ENCODE data around the gene SYT15B. TPM values are rescaled to one million over a fixed set of nuclear protein-coding genes. Genes with fewer than 3 reads are reported as not detected.
"Not testable (repeated sequence)": the region's sequence is repeated elsewhere in the genome, so short reads cannot be mapped to it uniquely, and the experiment has no call there.

Gene SYT15B
- total RNA-seq: not detected in 2 replicates
- 0.02 and 0.03 TPM in 2 replicates for polyA plus RNA-seq
- 0.14 and 0.22 TPM in 2 replicates for polyA plus RNA-seq (2012)
- polyA minus RNA-seq (ENCODE audit: low replicate concordance): 0.11 TPM in 1 of 2 replicates, not detected in the other

DNA sequence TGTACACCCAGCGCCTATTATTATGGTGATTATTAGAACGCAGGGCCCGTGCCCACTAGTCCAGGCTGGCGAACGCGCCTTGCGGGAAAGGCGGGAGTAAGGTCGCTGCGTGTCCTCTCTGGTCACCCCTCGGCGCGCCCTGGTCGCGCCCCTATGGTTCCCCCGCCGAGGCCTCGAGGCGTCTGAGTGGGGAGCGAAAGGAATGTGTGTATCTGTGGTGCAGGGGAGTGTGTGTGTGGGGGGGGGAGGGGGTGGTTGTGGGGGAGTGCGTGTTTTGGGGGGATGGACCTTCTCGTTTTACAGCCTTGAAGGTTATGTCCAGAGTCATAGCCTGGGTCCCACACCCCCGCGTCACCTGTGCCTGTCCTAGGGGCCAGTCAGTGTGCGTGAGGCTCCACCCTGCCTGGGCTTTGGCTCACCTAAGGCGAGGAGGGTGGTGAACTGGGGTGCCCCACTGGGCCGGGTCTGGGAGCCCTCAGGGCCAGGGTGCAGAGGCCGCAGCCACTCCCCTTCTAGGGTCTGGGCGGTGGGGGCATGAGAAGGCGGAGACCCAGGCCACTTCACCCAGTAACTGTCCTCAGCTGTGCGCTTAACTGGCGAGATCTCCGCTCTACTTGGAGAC, at the start of gene SYT15B:
SYT15B (minus strand) TSS at position 39 of the 622 bp plus-strand sequence. CDS start 952 bp downstream, outside the sequence.
- not testable (repeated sequence) for H3K4me2 ChIP-seq (ENCODE audit: extremely low read depth, insufficient read depth, low read length); H4K20me1 ChIP-seq (ENCODE audit: control insufficient read depth, extremely low read depth, insufficient read depth, low read length); H2AFZ ChIP-seq (ENCODE audit: low read length); H3K9me3 ChIP-seq (ENCODE audit: control insufficient read depth, insufficient read depth, low read depth, low read length); DNase-seq (ENCODE audit: low read depth in 2 of 2); H3K27me3 ChIP-seq (ENCODE audit: control insufficient read depth, insufficient read depth, low read length); H3K9ac ChIP-seq (ENCODE audit: insufficient read depth, low read length); H3K79me2 ChIP-seq (ENCODE audit: control insufficient read depth, insufficient read depth, low read length); H3K36me3 ChIP-seq (ENCODE audit: control insufficient read depth, insufficient read depth, low read length); H3K4me3 ChIP-seq (replicated peaks in 1 of 4; ENCODE audit: control extremely low read depth in 1 of 4, insufficient read depth in 1 of 4, low read depth in 3 of 4, low read length in 4 of 4); H3K4me1 ChIP-seq (ENCODE audit: control insufficient read depth, extremely low read depth, insufficient read depth, low read length); H3K27ac ChIP-seq (ENCODE audit: insufficient read depth, low read length)

DNA sequence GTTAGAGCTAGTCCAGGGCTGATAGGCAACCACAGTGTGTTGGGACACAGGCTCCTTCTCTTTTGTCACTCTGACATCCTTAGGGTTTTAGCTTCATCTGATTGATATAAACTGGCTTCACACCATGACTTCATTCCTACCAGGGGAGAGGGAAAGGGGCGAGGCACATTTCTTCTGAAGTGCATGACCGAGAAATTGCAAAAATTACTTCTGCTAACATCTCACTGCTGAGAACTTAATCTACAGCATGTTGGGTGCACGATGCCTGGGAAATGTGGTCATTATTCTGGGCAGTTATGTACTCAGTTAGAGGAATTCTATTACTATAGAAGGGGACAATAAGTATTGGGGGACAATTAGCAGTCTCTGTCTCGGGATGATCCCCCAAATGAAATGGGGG, 16.2 kb upstream of the SYT15B start:
- H3K9me3 ChIP-seq (ENCODE audit: control insufficient read depth, insufficient read depth, low read depth, low read length); H3K27ac ChIP-seq (ENCODE audit: insufficient read depth, low read length); H3K27me3 ChIP-seq (ENCODE audit: control insufficient read depth, insufficient read depth, low read length); H3K4me1 ChIP-seq (ENCODE audit: control insufficient read depth, extremely low read depth, insufficient read depth, low read length); H3K36me3 ChIP-seq (ENCODE audit: control insufficient read depth, insufficient read depth, low read length); H4K20me1 ChIP-seq (ENCODE audit: control insufficient read depth, extremely low read depth, insufficient read depth, low read length); H3K4me3 ChIP-seq (replicated peaks in 1 of 4; ENCODE audit: control extremely low read depth in 1 of 4, insufficient read depth in 1 of 4, low read depth in 3 of 4, low read length in 4 of 4); H3K4me2 ChIP-seq (ENCODE audit: extremely low read depth, insufficient read depth, low read length); H3K79me2 ChIP-seq (ENCODE audit: control insufficient read depth, insufficient read depth, low read length); H3K9ac ChIP-seq (ENCODE audit: insufficient read depth, low read length); DNase-seq (ENCODE audit: low read depth in 2 of 2); H2AFZ ChIP-seq (ENCODE audit: low read length): not testable (repeated sequence)

DNA sequence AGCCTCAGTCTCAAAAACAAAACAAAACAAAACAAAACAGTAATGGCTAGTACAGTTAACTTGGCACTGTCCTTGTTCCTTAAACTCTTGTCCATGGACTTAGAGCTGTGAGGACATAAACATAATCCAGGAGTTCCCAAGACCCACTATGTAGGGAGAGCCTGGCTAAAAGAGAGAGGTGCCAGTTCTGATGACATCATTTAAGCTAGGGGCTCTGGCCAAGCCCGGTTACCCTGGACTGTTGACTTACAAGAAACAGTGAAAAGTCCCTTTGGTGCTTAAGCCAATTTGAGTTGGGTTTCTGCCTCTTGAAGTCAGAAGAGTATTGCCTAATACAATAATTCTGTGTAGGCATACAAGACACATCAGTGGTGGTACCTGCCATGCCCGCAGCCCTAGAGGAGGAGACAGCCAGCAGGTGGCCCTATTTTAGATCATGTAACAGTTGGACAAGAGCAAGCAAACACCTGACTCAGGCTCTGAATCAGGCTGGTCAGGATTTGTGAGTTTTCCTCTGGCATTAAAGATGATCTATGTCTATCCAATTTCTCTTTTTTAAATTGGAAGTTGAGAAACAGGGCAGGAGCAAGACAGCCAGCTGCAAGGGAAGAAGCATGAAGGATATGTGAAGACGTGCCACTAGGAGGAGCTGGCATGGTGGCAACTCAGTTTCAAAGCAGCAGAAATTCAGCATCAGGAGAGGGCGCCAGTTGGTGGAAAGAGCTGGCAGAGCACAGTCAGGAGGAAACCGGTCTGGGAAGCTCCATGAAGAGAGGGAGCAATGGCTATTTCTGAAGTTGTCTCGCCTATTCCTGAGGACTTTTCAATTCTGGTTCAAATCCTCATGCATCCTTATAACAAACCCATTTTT, 12.2 kb upstream of the SYT15B start:
- not testable (repeated sequence) for H3K27ac ChIP-seq (ENCODE audit: insufficient read depth, low read length); H3K4me3 ChIP-seq (replicated peaks in 1 of 4; ENCODE audit: control extremely low read depth in 1 of 4, insufficient read depth in 1 of 4, low read depth in 3 of 4, low read length in 4 of 4); H3K4me1 ChIP-seq (ENCODE audit: control insufficient read depth, extremely low read depth, insufficient read depth, low read length); H3K4me2 ChIP-seq (ENCODE audit: extremely low read depth, insufficient read depth, low read length); H3K27me3 ChIP-seq (ENCODE audit: control insufficient read depth, insufficient read depth, low read length); H3K79me2 ChIP-seq (ENCODE audit: control insufficient read depth, insufficient read depth, low read length); H3K36me3 ChIP-seq (ENCODE audit: control insufficient read depth, insufficient read depth, low read length); H3K9me3 ChIP-seq (ENCODE audit: control insufficient read depth, insufficient read depth, low read depth, low read length); H2AFZ ChIP-seq (ENCODE audit: low read length); H3K9ac ChIP-seq (ENCODE audit: insufficient read depth, low read length); H4K20me1 ChIP-seq (ENCODE audit: control insufficient read depth, extremely low read depth, insufficient read depth, low read length)
- DNase-seq (ENCODE audit: low read depth in 2 of 2): peak; percentile 52 to 63
- TF ChIP-seq, protein P1, sequence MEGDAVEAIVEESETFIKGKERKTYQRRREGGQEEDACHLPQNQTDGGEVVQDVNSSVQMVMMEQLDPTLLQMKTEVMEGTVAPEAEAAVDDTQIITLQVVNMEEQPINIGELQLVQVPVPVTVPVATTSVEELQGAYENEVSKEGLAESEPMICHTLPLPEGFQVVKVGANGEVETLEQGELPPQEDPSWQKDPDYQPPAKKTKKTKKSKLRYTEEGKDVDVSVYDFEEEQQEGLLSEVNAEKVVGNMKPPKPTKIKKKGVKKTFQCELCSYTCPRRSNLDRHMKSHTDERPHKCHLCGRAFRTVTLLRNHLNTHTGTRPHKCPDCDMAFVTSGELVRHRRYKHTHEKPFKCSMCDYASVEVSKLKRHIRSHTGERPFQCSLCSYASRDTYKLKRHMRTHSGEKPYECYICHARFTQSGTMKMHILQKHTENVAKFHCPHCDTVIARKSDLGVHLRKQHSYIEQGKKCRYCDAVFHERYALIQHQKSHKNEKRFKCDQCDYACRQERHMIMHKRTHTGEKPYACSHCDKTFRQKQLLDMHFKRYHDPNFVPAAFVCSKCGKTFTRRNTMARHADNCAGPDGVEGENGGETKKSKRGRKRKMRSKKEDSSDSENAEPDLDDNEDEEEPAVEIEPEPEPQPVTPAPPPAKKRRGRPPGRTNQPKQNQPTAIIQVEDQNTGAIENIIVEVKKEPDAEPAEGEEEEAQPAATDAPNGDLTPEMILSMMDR (conservative IDR thresholded peaks at IDR 0.05 in 1 of 2, IDR thresholded peaks at IDR 0.05 in 1 of 2; ENCODE audit: low read depth in 1 of 2, low read length in 2 of 2): peak; percentile 37 to 59

DNA sequence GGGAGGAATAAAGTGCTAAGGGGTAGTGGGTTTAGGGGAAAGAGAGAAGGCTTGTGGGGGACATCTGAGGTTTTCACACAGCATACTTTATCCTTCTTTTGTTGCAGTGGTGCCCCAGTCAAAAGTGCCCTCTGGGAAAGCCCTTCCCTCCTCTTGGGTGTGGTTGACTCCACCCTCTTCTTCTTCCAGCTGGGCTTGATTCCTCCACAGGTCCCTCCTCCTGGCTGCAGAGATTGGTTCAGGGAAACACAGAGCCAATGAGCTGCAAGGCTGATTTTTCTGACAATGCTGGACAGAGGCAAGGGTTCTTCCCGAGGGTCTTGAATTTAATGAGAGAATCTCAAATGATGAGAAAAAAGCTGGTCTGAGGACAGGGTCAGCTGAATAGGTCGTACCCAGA, 7.4 kb upstream of the SYT15B start:
- not testable (repeated sequence) for H3K4me1 ChIP-seq (ENCODE audit: control insufficient read depth, extremely low read depth, insufficient read depth, low read length); H3K27me3 ChIP-seq (ENCODE audit: control insufficient read depth, insufficient read depth, low read length); DNase-seq (ENCODE audit: low read depth in 2 of 2); H2AFZ ChIP-seq (ENCODE audit: low read length); H3K4me2 ChIP-seq (ENCODE audit: extremely low read depth, insufficient read depth, low read length); H3K9ac ChIP-seq (ENCODE audit: insufficient read depth, low read length); H4K20me1 ChIP-seq (ENCODE audit: control insufficient read depth, extremely low read depth, insufficient read depth, low read length); H3K4me3 ChIP-seq (replicated peaks in 1 of 4; ENCODE audit: control extremely low read depth in 1 of 4, insufficient read depth in 1 of 4, low read depth in 3 of 4, low read length in 4 of 4); H3K79me2 ChIP-seq (ENCODE audit: control insufficient read depth, insufficient read depth, low read length); H3K27ac ChIP-seq (ENCODE audit: insufficient read depth, low read length); H3K36me3 ChIP-seq (ENCODE audit: control insufficient read depth, insufficient read depth, low read length); H3K9me3 ChIP-seq (ENCODE audit: control insufficient read depth, insufficient read depth, low read depth, low read length)

DNA sequence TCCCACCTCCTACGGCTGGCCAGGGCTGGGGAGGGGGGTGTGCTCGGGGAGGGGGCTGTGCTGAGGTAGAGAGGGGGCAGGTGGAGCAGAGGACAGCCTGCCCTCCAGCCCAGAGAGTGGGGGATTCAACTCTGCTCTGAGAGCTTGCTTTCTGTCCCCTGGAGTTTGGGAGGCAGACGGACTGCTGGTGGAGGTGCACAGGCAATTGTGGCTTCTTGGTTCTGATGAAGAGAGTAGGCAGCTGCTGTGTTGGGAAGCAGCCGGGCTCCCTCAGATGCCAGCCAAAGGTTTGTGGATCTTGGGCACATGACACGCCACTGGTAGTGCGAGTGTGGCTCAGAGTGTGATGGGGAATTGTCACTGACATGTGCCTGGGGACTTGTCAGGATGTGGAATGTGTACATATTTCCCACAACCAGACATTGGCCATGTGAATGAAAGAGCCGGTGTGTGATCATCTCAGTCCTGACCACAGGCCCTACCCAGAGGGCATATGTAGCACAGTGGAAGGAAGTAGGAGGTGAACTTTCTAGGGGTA, 5.3 kb upstream of the SYT15B start:
- not testable (repeated sequence) for H3K27me3 ChIP-seq (ENCODE audit: control insufficient read depth, insufficient read depth, low read length); H3K79me2 ChIP-seq (ENCODE audit: control insufficient read depth, insufficient read depth, low read length); H3K4me1 ChIP-seq (ENCODE audit: control insufficient read depth, extremely low read depth, insufficient read depth, low read length); H3K9ac ChIP-seq (ENCODE audit: insufficient read depth, low read length); H3K27ac ChIP-seq (ENCODE audit: insufficient read depth, low read length); H4K20me1 ChIP-seq (ENCODE audit: control insufficient read depth, extremely low read depth, insufficient read depth, low read length); H3K36me3 ChIP-seq (ENCODE audit: control insufficient read depth, insufficient read depth, low read length); H2AFZ ChIP-seq (ENCODE audit: low read length); H3K9me3 ChIP-seq (ENCODE audit: control insufficient read depth, insufficient read depth, low read depth, low read length); H3K4me3 ChIP-seq (replicated peaks in 1 of 4; ENCODE audit: control extremely low read depth in 1 of 4, insufficient read depth in 1 of 4, low read depth in 3 of 4, low read length in 4 of 4); H3K4me2 ChIP-seq (ENCODE audit: extremely low read depth, insufficient read depth, low read length); DNase-seq (ENCODE audit: low read depth in 2 of 2)
